ENCODE data around the gene CEP19. TPM values are rescaled to one million over a fixed set of nuclear protein-coding genes. Genes with fewer than 3 reads are reported as not detected.

The CEP19 gene
- total RNA-seq, 2 donors from 2014 or later = 1.4 to 2.1 TPM

DNA sequence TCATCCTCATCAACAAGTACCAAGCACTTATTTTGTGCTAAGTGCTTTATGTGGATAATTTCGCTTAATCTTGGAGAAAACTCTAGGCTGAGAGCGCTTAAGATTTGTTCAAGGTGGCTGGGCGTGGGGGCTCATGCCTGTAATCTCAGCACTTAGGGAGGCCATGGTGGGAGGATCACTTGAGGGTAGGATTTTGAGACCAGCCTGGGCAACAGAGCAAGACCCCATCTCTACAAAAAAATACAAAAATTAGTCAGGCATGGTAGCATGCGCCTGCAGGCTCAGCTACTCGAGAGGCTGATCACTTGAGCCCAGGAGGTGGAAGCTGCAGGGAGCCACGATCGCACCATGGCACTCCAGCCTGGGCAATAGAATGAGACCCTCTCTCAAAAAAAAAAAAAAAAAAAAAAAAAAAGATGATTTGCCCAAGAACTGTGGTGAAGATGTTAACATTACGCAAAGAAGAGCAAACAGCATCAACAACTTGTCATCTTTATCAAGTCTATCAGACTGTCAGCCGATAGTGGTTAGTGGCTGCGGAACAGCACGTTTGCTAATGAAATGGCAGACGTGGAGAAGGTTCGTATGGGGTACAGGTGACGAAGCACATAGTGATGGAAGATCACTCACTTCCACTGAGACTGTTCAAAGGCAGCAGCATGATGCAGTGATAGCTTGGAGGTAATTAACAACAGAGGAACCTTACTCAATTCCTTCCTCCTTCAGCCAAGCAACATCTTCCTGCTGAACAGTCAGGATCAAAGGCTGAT lies 44.8 kb downstream of the CEP19 start:
- Mint-ChIP-seq H3K27ac (no peak overlapping the region), H3K4me1 (peaks cover 28% of the 10 kb centered on the region), H3K27me3 (no peaks in the 10 kb centered on the region), H3K36me3 (ENCODE audit: low read depth) (no peaks in the 10 kb centered on the region), H3K4me3 (no peak overlapping the region)
- no peaks in the 10 kb centered on the region for H3K9me3 ChIP-seq (ENCODE audit: control insufficient read depth, low read length, poor library complexity, severe bottlenecking)
- ATAC-seq (no peak), DNase-seq (no peak)

GRCh38 chr3:196666001-196666867 lies 45.8 kb downstream of the CEP19 start:
- Mint-ChIP-seq H3K27me3 (no peaks in the 10 kb centered on the region), H3K4me3 (no peak overlapping the region), H3K36me3 (ENCODE audit: low read depth) (no peaks in the 10 kb centered on the region), H3K4me1 (peaks cover 24% of the 10 kb centered on the region), H3K27ac (no peak overlapping the region)
- no peaks in the 10 kb centered on the region for H3K9me3 ChIP-seq (ENCODE audit: control insufficient read depth, low read length, poor library complexity, severe bottlenecking)
- DNase-seq = no peak
- no peak for ATAC-seq

GRCh38 chr3:196662711-196663571 lies 49.1 kb downstream of the CEP19 start:
- peaks cover 9% of the 10 kb centered on the region for H3K4me1 Mint-ChIP-seq
- DNase-seq (no peak), ATAC-seq (no peak)
- H3K36me3 Mint-ChIP-seq (ENCODE audit: low read depth) = no peaks in the 10 kb centered on the region
- H3K4me3 Mint-ChIP-seq = no peak overlapping the region
- H3K27ac Mint-ChIP-seq = no peak overlapping the region
- no peaks in the 10 kb centered on the region for H3K27me3 Mint-ChIP-seq
- H3K9me3 ChIP-seq (ENCODE audit: control insufficient read depth, low read length, poor library complexity, severe bottlenecking) = no peaks in the 10 kb centered on the region

DNA sequence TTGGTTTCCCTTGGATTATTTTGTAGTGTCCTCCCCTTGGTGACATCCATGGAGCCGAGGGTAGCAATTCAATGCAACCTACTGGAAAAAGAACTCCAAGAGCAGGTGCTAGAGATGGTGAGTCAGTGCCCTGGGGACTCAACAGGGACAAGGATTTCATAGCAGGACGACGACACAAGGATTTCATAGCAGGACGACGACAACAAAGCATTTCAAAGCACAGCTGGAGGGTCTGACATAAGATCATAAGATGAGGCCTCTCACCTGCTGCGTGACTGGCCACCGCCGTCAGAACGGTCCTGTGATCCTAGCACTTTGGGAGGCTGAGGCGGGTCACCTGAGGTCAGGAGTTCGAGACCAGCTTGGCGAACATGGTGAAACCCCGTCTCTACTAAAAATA lies 50.0 kb downstream of the CEP19 start:
- Mint-ChIP-seq H3K4me3 (no peak overlapping the region), H3K27ac (no peak overlapping the region), H3K4me1 (peaks cover 8% of the 10 kb centered on the region), H3K36me3 (ENCODE audit: low read depth) (no peaks in the 10 kb centered on the region), H3K27me3 (no peaks in the 10 kb centered on the region)
- ATAC-seq (no peak), DNase-seq (no peak)
- H3K9me3 ChIP-seq (ENCODE audit: control insufficient read depth, low read length, poor library complexity, severe bottlenecking) = no peaks in the 10 kb centered on the region

DNA sequence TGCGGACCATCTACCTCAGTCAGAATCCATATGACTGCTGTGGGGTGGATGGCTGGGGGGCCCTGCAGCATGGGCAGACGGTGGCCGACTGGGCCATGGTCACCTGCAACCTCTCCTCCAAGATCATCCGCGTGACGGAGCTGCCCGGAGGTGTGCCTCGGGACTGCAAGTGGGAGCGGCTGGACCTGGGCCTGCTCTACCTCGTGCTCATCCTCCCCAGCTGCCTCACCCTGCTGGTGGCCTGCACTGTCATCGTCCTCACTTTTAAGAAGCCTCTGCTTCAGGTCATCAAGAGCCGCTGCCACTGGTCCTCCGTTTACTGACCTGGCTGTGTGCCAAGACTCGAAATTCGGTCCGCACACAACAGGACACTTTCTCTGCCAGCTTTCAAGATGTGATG lies 50.6 kb downstream of the CEP19 start:
- DNase-seq (no peak), ATAC-seq (no peak)
- Mint-ChIP-seq H3K27ac (no peak overlapping the region), H3K27me3 (no peaks in the 10 kb centered on the region), H3K4me3 (no peak overlapping the region), H3K36me3 (ENCODE audit: low read depth) (no peaks in the 10 kb centered on the region), H3K4me1 (peaks cover 8% of the 10 kb centered on the region)
- no peaks in the 10 kb centered on the region for H3K9me3 ChIP-seq (ENCODE audit: control insufficient read depth, low read length, poor library complexity, severe bottlenecking)

GRCh38 chr3:196660381-196661166 lies 51.5 kb downstream of the CEP19 start:
- no peak overlapping the region for H3K27ac Mint-ChIP-seq
- ATAC-seq = no peak
- no peak overlapping the region for H3K4me3 Mint-ChIP-seq
- no peaks in the 10 kb centered on the region for H3K9me3 ChIP-seq (ENCODE audit: control insufficient read depth, low read length, poor library complexity, severe bottlenecking)
- H3K36me3 Mint-ChIP-seq (ENCODE audit: low read depth) = no peaks in the 10 kb centered on the region
- H3K4me1 Mint-ChIP-seq = peaks cover 3% of the 10 kb centered on the region
- no peaks in the 10 kb centered on the region for H3K27me3 Mint-ChIP-seq
- no peak for DNase-seq

- Mint-ChIP-seq H3K27ac (no peak overlapping the region), H3K4me1 (peaks cover 3% of the 10 kb centered on the region), H3K36me3 (ENCODE audit: low read depth) (no peaks in the 10 kb centered on the region), H3K4me3 (no peak overlapping the region), H3K27me3 (no peaks in the 10 kb centered on the region)
- ATAC-seq (no peak), DNase-seq (no peak)
- H3K9me3 ChIP-seq (ENCODE audit: control insufficient read depth, low read length, poor library complexity, severe bottlenecking) = no peaks in the 10 kb centered on the region
Observed at GRCh38 chr3:196659901-196660351, 52.1 kb downstream of the CEP19 start.

Other genes starting within 250 kb of the CEP19 start
- gene RNF168, start 208.5 kb downstream of the CEP19 start, total RNA-seq = 10 to 100 TPM; 36.9 to 37.9 TPM
- not detected for gene SMCO1, start 196.9 kb downstream of the CEP19 start, total RNA-seq
- gene WDR53, start 143.7 kb downstream of the CEP19 start, total RNA-seq = 10 to 100 TPM; 18.1 to 29.6 TPM
- 1 to 10 TPM; 4.9 to 8.3 TPM for gene FBXO45, start 143.6 kb downstream of the CEP19 start, total RNA-seq
- gene NRROS, start 72.6 kb downstream of the CEP19 start, total RNA-seq = 10 to 100 TPM; 15.1 to 15.5 TPM
- gene PIGX, start 127 bp upstream of the CEP19 start, total RNA-seq = 10 to 100 TPM; 18.0 to 19.7 TPM
- gene PAK2, start 27.6 kb upstream of the CEP19 start, total RNA-seq = 10 to 100 TPM; 70.6 to 80.0 TPM
- gene SENP5, start 155.7 kb upstream of the CEP19 start, total RNA-seq = 10 to 100 TPM; 59.3 to 65.5 TPM
- gene NCBP2, start 230.3 kb upstream of the CEP19 start, total RNA-seq = 10 to 100 TPM; 48.7 to 51.7 TPM

Measured in T-helper 17 cell (primary cell).